Liver (tissue), 9 donors: ENCODE measurements around the gene SLC1A3. TPM values are rescaled to one million over a fixed set of nuclear protein-coding genes. Genes with fewer than 3 reads are reported as not detected.

Source experiments
- DNase-seq: peaks from one replicate; pipeline ENCODE4 v3.0.0-alpha.2; 2017; ENCODE audit warnings: low spot score
- H3K27ac ChIP-seq, 2 donors: one replicate each; pipeline ENCODE4 v1.7.0; 2013; ENCODE audit warnings: inconsistent platforms in 2 of 2, low read length in 2 of 2, control low read depth in 1 of 2, low read depth in 1 of 2, mild to moderate bottlenecking in 1 of 2
- H3K27me3 ChIP-seq, 4 donors: one replicate each; pipeline versions ENCODE4 v1.6.1 to v1.7.0; 2013; ENCODE audit warnings: low read length in 3 of 4, inconsistent platforms in 1 of 4, mild to moderate bottlenecking in 1 of 4, moderate library complexity in 1 of 4; ENCODE audit not compliant: control insufficient read depth in 4 of 4, insufficient read depth in 4 of 4
- H3K36me3 ChIP-seq, 4 donors: one replicate each; pipeline versions ENCODE4 v1.6.1 to v1.7.0; 2013; ENCODE audit warnings: low read length in 3 of 4, mild to moderate bottlenecking in 3 of 4, low read depth in 1 of 4, moderate library complexity in 1 of 4; ENCODE audit not compliant: control insufficient read depth in 4 of 4, insufficient read depth in 3 of 4
- H3K4me1 ChIP-seq, 4 donors: one replicate each; pipeline versions ENCODE4 v1.6.1 to v1.7.0; 2013; ENCODE audit warnings: low read length in 3 of 4, mild to moderate bottlenecking in 3 of 4, moderate library complexity in 1 of 4; ENCODE audit not compliant: control insufficient read depth in 4 of 4, insufficient read depth in 4 of 4
- H3K4me3 ChIP-seq, 3 donors: one replicate each; pipeline versions ENCODE4 v1.6.1 to v1.7.0; 2013; ENCODE audit warnings: low read length in 3 of 3, control low read depth in 1 of 3, low read depth in 1 of 3, mild to moderate bottlenecking in 1 of 3
- H3K9ac ChIP-seq, 2 donors: one replicate each; pipeline ENCODE4 v1.7.0; 2013; ENCODE audit warnings: low read length in 2 of 2, mild to moderate bottlenecking in 2 of 2, moderate library complexity in 2 of 2, control low read depth in 1 of 2, low read depth in 1 of 2
- H3K9me3 ChIP-seq, 4 donors: one replicate each; pipeline versions ENCODE4 v1.6.1 to v1.7.0; 2013; ENCODE audit warnings: low read length in 3 of 4; ENCODE audit not compliant: control insufficient read depth in 4 of 4
- FOXA1 ChIP-seq: IDR thresholded peaks from 2 replicates; pipeline ENCODE4 v1.6.1; 2016; ENCODE audit warnings: antibody characterized with exemption
- FOXA2 ChIP-seq: IDR thresholded peaks from 2 replicates; pipeline ENCODE4 v1.6.1; 2016; ENCODE audit warnings: antibody characterized with exemption
- GABPA ChIP-seq, 2 donors: IDR thresholded peaks in 1 of 2; conservative IDR thresholded peaks in 1 of 2; 2 replicates each; pipeline ENCODE4 v1.6.1; 2016; ENCODE audit warnings: antibody characterized with exemption in 2 of 2, mild to moderate bottlenecking in 1 of 2, moderate library complexity in 1 of 2
- HNF4G ChIP-seq: IDR thresholded peaks from 2 replicates; pipeline ENCODE4 v1.6.1; 2016; ENCODE audit warnings: antibody characterized with exemption
- RAD21 ChIP-seq, 2 donors: IDR thresholded peaks; 2 replicates each; pipeline ENCODE4 v1.6.1; 2016; ENCODE audit warnings: antibody characterized with exemption in 2 of 2, mild to moderate bottlenecking in 2 of 2
- SP1 ChIP-seq: IDR thresholded peaks from 2 replicates; pipeline ENCODE4 v1.6.1; 2018; ENCODE audit warnings: antibody characterized with exemption, mild to moderate bottlenecking
- WGBS: extraction: QIAGEN DNeasy Blood & Tissue Kit; methylation state at CpG from one replicate; pipeline ENCODE4 v1.1.7; 2013; 5-methylcytosine and 5-hydroxymethylcytosine counted together
- polyA plus RNA-seq, 2 donors: library from polyadenylated mRNA; stranded (reverse) in 1 of 2; unstranded in 1 of 2; fragments of 200-250 nt in 1 of 2; fragments of >200 nt in 1 of 2; fragmentation: Nextera tagmentation in 1 of 2; extraction: Ambion mirVana in 1 of 2; gene quantifications; one replicate each; pipeline versions ENCODE4 v1.2.1 to v1.2.3, GENCODE V29; 2013 to 2015
- total RNA-seq, 2 donors: library from RNA; depleted of rRNA; stranded (reverse); fragments of >200 nt; gene quantifications; one replicate each; pipeline ENCODE4 v1.2.3, GENCODE V29; 2014
- TF ChIP-seq, protein P1 (sequence below): IDR thresholded peaks from 2 replicates; pipeline ENCODE4 v1.6.1; 2016; ENCODE audit warnings: antibody characterized with exemption
- TF ChIP-seq, protein P2 (sequence below): IDR thresholded peaks from 2 replicates; pipeline ENCODE4 v1.6.1; 2016; ENCODE audit warnings: antibody characterized with exemption
- TF ChIP-seq, protein P3 (sequence below): IDR thresholded peaks from 2 replicates; pipeline ENCODE4 v1.6.1; 2016; ENCODE audit warnings: antibody characterized with exemption
- TF ChIP-seq, protein P4 (sequence below): fragments of 150-350 bp; IDR thresholded peaks from 2 replicates; pipeline ENCODE4 v1.5.1; 2017; ENCODE audit warnings: improper control_type of control experiment, low read depth, low read length; ENCODE audit not compliant: missing input control
- donor health status: healthy.
- donor health status: healthy.
- donor health status: healthy.
- donor health status: healthy.
- donor health status: healthy.

Gene SLC1A3
- total and polyA plus RNA-seq, 4 donors = 1.8 to 8.8 (median 2.8) TPM

DNA sequence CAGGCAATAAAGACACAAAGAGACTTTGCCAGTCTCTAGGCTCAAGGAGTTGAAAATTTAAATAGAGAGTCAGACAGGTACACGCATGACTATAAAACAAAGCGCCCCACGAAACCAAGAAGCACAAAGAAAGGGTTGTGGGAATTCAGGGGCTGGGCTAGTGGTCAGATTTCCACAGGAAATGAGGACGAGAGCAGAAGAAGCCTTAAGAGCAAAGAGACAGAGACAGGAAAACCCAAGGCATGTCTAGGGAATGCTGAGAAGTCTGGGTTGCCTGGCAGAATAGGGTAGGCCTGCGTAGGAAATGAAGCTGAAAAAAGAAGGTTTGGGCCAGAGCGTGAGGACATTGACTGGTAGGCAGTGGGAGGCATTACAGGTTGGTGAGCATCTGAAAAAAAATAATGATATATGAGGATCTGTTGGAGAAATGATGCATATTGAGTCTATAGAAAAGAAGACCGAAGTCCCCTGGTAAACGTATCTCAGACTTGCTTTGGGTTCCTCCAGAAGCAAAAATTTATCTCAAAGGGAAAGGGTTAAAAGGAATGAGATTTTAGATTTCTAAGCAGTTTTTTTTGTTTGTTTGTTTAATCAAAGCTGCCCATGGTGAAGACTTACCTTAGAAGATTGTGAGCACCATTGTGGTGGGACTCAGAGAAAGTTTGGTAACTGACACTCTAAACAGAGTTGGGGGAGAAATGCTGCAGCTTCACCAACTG, 51.8 kb downstream of the SLC1A3 start:
- no peak for DNase-seq
- Histone ChIP-seq H3K27me3 (no peaks in the 10 kb centered on the region), H3K4me1 (peaks cover 0 to 7% (median 1%) of the 10 kb centered on the region in 4 donors), H3K36me3 (no peaks in the 10 kb centered on the region), H3K9ac (no peak overlapping the region), H3K4me3 (no peak overlapping the region), H3K27ac (peak overlapping the region in 1 of 2 donors; percentile 15), H3K9me3 (no peaks in the 10 kb centered on the region)
- 89% methylated on average over 8 of the region's 8 CpGs for WGBS
- TF ChIP-seq HNF4G = no peak
- no peak for TF ChIP-seq SP1
- TF ChIP-seq RAD21 (IDR thresholded peaks at IDR 0.05) = no peak
- TF ChIP-seq FOXA2 = no peak
- TF ChIP-seq, protein P1, sequence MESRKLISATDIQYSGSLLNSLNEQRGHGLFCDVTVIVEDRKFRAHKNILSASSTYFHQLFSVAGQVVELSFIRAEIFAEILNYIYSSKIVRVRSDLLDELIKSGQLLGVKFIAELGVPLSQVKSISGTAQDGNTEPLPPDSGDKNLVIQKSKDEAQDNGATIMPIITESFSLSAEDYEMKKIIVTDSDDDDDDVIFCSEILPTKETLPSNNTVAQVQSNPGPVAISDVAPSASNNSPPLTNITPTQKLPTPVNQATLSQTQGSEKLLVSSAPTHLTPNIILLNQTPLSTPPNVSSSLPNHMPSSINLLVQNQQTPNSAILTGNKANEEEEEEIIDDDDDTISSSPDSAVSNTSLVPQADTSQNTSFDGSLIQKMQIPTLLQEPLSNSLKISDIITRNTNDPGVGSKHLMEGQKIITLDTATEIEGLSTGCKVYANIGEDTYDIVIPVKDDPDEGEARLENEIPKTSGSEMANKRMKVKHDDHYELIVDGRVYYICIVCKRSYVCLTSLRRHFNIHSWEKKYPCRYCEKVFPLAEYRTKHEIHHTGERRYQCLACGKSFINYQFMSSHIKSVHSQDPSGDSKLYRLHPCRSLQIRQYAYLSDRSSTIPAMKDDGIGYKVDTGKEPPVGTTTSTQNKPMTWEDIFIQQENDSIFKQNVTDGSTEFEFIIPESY = no peak
- TF ChIP-seq, protein P2, sequence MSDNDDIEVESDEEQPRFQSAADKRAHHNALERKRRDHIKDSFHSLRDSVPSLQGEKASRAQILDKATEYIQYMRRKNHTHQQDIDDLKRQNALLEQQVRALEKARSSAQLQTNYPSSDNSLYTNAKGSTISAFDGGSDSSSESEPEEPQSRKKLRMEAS = no peak

DNA sequence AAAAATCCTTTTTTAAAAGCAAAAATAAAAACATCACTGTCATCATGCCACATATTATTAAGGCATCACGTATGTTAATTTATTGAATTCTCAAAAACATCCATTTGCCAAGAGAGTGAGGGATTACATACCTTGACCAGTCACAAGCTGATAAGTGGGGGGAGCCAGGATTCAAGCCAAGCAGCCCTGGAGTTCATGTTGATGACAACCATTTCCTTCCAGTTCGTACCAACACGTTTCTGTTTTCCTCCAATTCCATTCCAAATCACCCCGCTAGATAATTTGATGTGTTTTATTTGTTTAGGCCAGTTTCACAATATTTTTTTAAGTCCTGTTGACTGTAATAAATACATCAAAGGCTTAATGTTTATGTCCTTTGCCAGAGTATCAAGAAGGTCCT, 53.0 kb downstream of the SLC1A3 start:
- no peak overlapping the region for H3K4me3 ChIP-seq
- H3K9ac ChIP-seq = no peak overlapping the region
- no peaks in the 10 kb centered on the region for H3K9me3 ChIP-seq
- 41% methylated on average over 4 of the region's 4 CpGs for WGBS
- H3K27ac ChIP-seq = no peak overlapping the region
- TF ChIP-seq FOXA2 (no peak), HNF4G (no peak), GABPA (IDR thresholded peaks at IDR 0.05 in 1 of 2, conservative IDR thresholded peaks at IDR 0.05 in 1 of 2) (no peak), FOXA1 (no peak)
- TF ChIP-seq, protein P3, sequence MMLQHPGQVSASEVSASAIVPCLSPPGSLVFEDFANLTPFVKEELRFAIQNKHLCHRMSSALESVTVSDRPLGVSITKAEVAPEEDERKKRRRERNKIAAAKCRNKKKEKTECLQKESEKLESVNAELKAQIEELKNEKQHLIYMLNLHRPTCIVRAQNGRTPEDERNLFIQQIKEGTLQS = no peak
- TF ChIP-seq, protein P4, sequence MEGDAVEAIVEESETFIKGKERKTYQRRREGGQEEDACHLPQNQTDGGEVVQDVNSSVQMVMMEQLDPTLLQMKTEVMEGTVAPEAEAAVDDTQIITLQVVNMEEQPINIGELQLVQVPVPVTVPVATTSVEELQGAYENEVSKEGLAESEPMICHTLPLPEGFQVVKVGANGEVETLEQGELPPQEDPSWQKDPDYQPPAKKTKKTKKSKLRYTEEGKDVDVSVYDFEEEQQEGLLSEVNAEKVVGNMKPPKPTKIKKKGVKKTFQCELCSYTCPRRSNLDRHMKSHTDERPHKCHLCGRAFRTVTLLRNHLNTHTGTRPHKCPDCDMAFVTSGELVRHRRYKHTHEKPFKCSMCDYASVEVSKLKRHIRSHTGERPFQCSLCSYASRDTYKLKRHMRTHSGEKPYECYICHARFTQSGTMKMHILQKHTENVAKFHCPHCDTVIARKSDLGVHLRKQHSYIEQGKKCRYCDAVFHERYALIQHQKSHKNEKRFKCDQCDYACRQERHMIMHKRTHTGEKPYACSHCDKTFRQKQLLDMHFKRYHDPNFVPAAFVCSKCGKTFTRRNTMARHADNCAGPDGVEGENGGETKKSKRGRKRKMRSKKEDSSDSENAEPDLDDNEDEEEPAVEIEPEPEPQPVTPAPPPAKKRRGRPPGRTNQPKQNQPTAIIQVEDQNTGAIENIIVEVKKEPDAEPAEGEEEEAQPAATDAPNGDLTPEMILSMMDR = no peak
- TF ChIP-seq, protein P1 = no peak
- H3K36me3 ChIP-seq = no peaks in the 10 kb centered on the region
- H3K4me1 ChIP-seq = peaks cover 0 to 7% (median 1%) of the 10 kb centered on the region in 4 donors
- DNase-seq = no peak
- H3K27me3 ChIP-seq = no peaks in the 10 kb centered on the region
